ENCODE results near the gene PTPRD.

GRCh38 chr9:9399982-9400381, 1212.8 kb downstream of the PTPRD start:
- TF ChIP-seq POLR2AphosphoS5 (IDR thresholded peaks at IDR 0.05; ENCODE audit: low read depth, low read length) (no peak), CTCF (IDR thresholded peaks at IDR 0.05) (no peak), SIN3A (IDR thresholded peaks at IDR 0.05; ENCODE audit: borderline replicate concordance, insufficient read depth, low read depth, low read length) (no peak)
